OCI-LY3 (cell line): ENCODE data around the gene ATF3.
A peak's percentile ranks its signal among the peaks of the same experiment; 100 is the strongest.

ENCODE experiments used
- H2AFZ ChIP-seq: fragments of 200-600, 300-600 bp; shearing (Covaris generic); 2 replicates; pipeline ENCODE4 v1.6.0; 2014; ENCODE audit warnings: antibody characterized with exemption, low read depth, low read length
- H3K27ac ChIP-seq: fragments of 200-600, 300-600 bp; sonication (generic); 2 replicates; pipeline ENCODE4 v1.5.1; 2014; ENCODE audit warnings: mild to moderate bottlenecking, low read length, moderate library complexity, mixed read lengths
- H3K27me3 ChIP-seq: fragments of 200-600, 300-600 bp; sonication (generic); 2 replicates; pipeline ENCODE4 v1.6.1; 2014; ENCODE audit warnings: low read depth, low read length, mixed read lengths
- H3K36me3 ChIP-seq: fragments of 200-600, 300-600 bp; sonication (generic); replicated peaks from 2 replicates; pipeline ENCODE3; 2014; ENCODE audit warnings: low read depth, low read length, mixed read lengths
- H3K4me1 ChIP-seq: fragments of 300-600, 200-600 bp; sonication (generic); 2 replicates; pipeline ENCODE4 v1.6.1; 2014; ENCODE audit warnings: low read length, mixed read lengths
- H3K4me2 ChIP-seq: fragments of 200-600, 300-600 bp; sonication (generic); 2 replicates; pipeline ENCODE4 v1.6.1; 2014; ENCODE audit warnings: low read length, mixed read lengths
- H3K4me3 ChIP-seq: fragments of 300-600, 200-600 bp; sonication (generic); 2 replicates; pipeline ENCODE4 v1.5.1; 2014; ENCODE audit warnings: antibody characterized with exemption, mild to moderate bottlenecking, low read length, moderate library complexity
- H3K79me2 ChIP-seq: fragments of 300-600, 200-600 bp; shearing (Covaris generic); 2 replicates; pipeline ENCODE4 v1.6.1; 2014; ENCODE audit warnings: mild to moderate bottlenecking, low read length, mixed read lengths
- H3K9ac ChIP-seq: fragments of 300-600, 200-600 bp; shearing (Covaris generic); 2 replicates; pipeline ENCODE4 v1.6.0; 2014; ENCODE audit warnings: mild to moderate bottlenecking, low read length, moderate library complexity
- H3K9me3 ChIP-seq: fragments of 200-600, 300-600 bp; shearing (Covaris generic); 2 replicates; pipeline ENCODE4 v1.6.1; 2014; ENCODE audit warnings: low read length, mixed read lengths; ENCODE audit not compliant: insufficient read depth
- H4K20me1 ChIP-seq: fragments of 200-600, 300-600 bp; sonication (generic); 2 replicates; pipeline ENCODE4 v1.6.1; 2016; ENCODE audit warnings: low read length, mixed read lengths; ENCODE audit not compliant: insufficient read depth
- CTCF ChIP-seq: fragments of 200-600, 300-600 bp; sonication (generic); IDR thresholded peaks from 2 replicates; pipeline ENCODE4 v1.5.1; 2014; ENCODE audit warnings: antibody characterized with exemption, low read length, low read depth
- EZH2phosphoT487 ChIP-seq: fragments of 200-600 bp; shearing (Covaris generic); IDR thresholded peaks from 2 replicates; pipeline ENCODE4 v1.6.1; 2018; ENCODE audit warnings: antibody characterized with exemption, mixed run types, low read depth

Gene ATF3

GRCh38 chr1:212629450-212630157 lies 21.0 kb downstream of the ATF3 start:
- H3K9me3 ChIP-seq = peaks cover 6% of the 10 kb centered on the region; the same call in 1 of the 2 replicates
- peak overlapping the region; percentile 87 for H3K4me2 ChIP-seq
- peaks cover 48% of the 10 kb centered on the region for H3K4me1 ChIP-seq
- no peak overlapping the region for H3K27ac ChIP-seq
- peaks cover 9% of the 10 kb centered on the region for H3K36me3 ChIP-seq
- no peaks in the 10 kb centered on the region for H4K20me1 ChIP-seq
- H3K4me3 ChIP-seq = no peak overlapping the region
- peak overlapping the region; percentile 75; the same call in 1 of the 2 replicates for H2AFZ ChIP-seq
- H3K79me2 ChIP-seq = no peaks in the 10 kb centered on the region
- no peaks in the 10 kb centered on the region for H3K27me3 ChIP-seq
- no peak for TF ChIP-seq CTCF
- TF ChIP-seq EZH2phosphoT487 = no peak
- peak overlapping the region; percentile 1; the same call in 1 of the 2 replicates for H3K9ac ChIP-seq

GRCh38 chr1:212630158-212630900 lies 21.8 kb downstream of the ATF3 start:
- peak overlapping the region; percentile 75; the same call in 1 of the 2 replicates for H2AFZ ChIP-seq
- H3K4me3 ChIP-seq = peak overlapping the region; percentile 55
- H3K9ac ChIP-seq = peak overlapping the region; percentile 37; the same call in 1 of the 2 replicates
- H4K20me1 ChIP-seq = no peaks in the 10 kb centered on the region
- H3K9me3 ChIP-seq = peaks cover 8% of the 10 kb centered on the region; the same call in 1 of the 2 replicates
- peaks cover 55% of the 10 kb centered on the region for H3K4me1 ChIP-seq
- no peaks in the 10 kb centered on the region for H3K27me3 ChIP-seq
- peaks cover 10% of the 10 kb centered on the region for H3K36me3 ChIP-seq
- TF ChIP-seq CTCF = peak; percentile 78
- TF ChIP-seq EZH2phosphoT487 = no peak
- H3K4me2 ChIP-seq = peak overlapping the region; percentile 87
- no peaks in the 10 kb centered on the region for H3K79me2 ChIP-seq
- peak overlapping the region; percentile 51 for H3K27ac ChIP-seq

DNA sequence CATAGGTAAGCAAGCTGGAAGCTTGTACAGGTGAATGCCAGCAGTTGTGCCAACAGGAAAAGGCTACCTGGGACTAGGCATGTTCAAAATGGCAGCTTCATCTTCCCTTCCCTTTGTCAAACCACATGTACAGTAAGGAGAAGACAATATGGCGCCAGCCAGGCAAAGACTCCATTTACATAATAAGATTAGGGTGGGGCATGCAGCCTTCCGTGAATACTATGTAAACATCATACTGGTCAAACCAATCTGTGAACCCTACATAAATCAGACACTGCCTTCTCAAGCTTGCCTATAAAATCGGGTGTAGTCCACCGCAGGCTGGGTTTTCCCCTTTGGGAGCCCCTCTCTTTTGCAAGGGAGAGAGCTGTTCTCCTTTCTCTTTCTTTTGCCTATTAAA lies 24.6 kb downstream of the ATF3 start:
- H3K36me3 ChIP-seq = peaks cover 10% of the 10 kb centered on the region
- H2AFZ ChIP-seq = no peak overlapping the region; the same call in 1 of the 2 replicates
- peaks cover 8% of the 10 kb centered on the region; the same call in 1 of the 2 replicates for H3K9me3 ChIP-seq
- H3K4me3 ChIP-seq = peak overlapping the region; percentile 50
- TF ChIP-seq CTCF (no peak), EZH2phosphoT487 (no peak)
- no peaks in the 10 kb centered on the region for H3K27me3 ChIP-seq
- no peaks in the 10 kb centered on the region for H3K79me2 ChIP-seq
- peak overlapping the region; percentile 46; the same call in 1 of the 2 replicates for H3K9ac ChIP-seq
- H3K27ac ChIP-seq = peak overlapping the region; percentile 90
- H4K20me1 ChIP-seq = no peaks in the 10 kb centered on the region
- H3K4me1 ChIP-seq = peaks cover 84% of the 10 kb centered on the region
- peak overlapping the region; percentile 55 for H3K4me2 ChIP-seq

DNA sequence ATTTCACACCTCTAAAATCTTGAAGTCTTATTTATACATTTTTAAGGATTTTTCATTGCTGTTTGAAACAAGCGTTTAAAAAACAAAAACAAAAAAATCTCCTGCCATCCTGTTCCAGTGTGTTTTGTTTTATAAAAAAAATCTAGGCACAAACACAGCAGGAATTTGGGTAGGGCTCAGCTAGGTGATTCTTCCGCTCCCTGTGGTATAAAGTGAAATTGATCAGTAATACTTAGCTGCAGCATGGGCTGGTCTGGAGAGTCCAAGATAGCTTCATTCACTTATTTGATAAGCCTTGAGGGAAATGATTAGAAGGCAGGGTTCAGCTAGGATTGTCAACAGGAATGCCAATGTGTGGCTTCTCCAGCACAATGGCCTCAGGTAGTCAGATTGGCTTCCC lies 25.7 kb downstream of the ATF3 start:
- Histone ChIP-seq H3K27ac (peak overlapping the region; percentile 90), H2AFZ (no peak overlapping the region), H4K20me1 (no peaks in the 10 kb centered on the region), H3K36me3 (peaks cover 10% of the 10 kb centered on the region), H3K27me3 (no peaks in the 10 kb centered on the region), H3K4me2 (no peak overlapping the region), H3K4me1 (peaks cover 92% of the 10 kb centered on the region), H3K9me3 (peaks cover 8% of the 10 kb centered on the region), H3K9ac (peak overlapping the region; percentile 21; the same call in 1 of the 2 replicates), H3K4me3 (no peak overlapping the region), H3K79me2 (no peaks in the 10 kb centered on the region)
- TF ChIP-seq EZH2phosphoT487 = no peak
- TF ChIP-seq CTCF = no peak
